Ecto neural progenitor cell (in vitro differentiated cells): Measurements from ENCODE around the gene LRP1B.

Experiments
- DNase-seq: peaks from one replicate; pipeline ENCODE4 v3.0.0-alpha.2; 2018; ENCODE audit warnings: low spot score

LRP1B gene

DNA sequence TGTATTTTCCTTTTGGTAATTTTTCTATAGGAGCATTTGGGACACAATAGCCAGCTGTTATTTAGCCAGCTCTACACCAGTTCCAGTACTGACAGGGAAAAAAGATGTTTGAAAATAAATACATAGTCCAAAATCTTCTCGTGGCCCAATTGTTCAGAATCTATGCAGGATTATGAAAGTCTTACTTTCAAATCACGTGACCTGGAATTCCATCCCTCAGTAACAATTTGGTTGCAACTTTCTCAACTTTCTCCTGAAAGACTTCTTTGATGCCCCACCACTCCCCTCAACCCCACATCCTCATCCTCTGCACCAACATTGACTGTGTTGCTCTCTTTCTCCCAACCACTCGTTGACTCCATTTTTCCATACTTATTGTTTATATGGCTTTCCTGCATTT is 539.0 kb downstream of the LRP1B start:
- DNase-seq = no peak

DNA sequence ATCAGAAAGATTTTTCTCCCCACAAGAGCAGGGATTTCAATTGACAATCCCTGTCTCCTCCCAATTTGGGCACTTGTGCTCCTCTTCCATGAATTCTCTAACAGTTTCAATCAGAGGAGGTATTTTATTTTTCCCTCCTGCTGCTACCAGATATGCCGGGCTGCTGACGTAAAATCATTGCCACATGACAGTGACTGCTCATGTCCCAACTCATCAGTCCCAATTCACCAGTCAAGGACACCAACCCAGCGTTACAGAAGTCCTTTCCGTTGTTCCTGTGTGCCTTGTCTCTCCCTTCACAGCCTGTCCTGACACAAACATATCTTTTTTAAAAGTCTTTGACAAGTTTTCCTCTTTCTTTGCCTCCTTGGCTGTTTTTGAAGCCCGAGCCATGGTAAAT is 540.2 kb downstream of the LRP1B start:
- no peak for DNase-seq

DNA sequence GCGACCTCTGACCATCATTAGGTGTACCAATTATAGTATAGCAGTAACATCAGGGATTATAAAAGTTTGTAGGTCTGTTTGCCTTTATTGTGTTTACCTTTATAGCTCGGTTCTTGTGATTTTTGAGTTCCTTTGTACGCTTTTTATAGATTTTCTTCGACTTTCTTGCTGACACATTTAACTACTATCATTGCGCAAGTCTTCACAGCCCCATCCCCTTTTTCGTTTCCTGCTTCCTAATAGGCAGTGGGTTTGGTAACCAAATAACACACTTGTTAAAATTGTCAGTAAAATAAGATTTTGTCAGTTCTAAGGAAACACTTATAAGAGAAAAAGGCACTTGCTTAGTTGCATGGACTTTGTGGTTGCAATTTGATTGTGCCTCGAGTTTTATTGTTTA is 541.5 kb downstream of the LRP1B start:
- no peak for DNase-seq

DNA sequence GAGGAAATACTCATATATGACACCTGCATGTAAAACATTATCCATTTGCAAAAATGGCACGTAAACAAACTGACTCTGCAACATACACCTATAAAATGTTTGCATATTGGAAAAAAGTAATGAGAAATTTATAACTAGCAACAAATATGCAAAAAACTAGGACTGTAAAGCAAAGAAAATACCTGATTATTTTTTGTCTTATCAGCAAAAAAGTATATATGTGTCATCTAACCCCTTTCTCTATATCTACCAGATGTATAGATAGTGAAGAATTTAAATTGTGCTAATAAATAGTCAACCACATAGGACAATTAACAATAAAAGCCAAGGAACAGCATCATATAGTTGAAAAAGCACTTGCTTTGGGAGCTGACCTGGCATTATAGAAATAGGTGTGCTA is 543.8 kb downstream of the LRP1B start:
- DNase-seq = no peak

DNA sequence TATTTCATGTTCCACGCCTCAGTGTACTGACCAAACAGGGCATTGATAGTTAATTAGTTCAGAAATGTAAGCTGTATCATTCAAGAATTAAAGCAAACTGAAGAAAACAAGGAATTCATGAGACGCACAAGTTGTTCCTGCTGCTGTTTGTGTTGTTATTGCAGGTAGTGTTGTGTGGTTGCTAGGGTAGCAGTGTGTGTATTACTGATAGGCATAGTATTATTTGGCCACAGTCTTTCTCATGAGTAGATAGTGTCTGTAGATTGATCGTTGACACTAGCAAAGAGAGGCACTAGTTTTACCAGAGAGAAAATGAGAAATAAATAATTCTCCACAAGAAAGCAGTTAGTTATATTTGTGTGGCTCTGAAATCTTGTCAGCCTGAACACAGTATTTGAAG is 548.6 kb downstream of the LRP1B start:
- no peak for DNase-seq

DNA sequence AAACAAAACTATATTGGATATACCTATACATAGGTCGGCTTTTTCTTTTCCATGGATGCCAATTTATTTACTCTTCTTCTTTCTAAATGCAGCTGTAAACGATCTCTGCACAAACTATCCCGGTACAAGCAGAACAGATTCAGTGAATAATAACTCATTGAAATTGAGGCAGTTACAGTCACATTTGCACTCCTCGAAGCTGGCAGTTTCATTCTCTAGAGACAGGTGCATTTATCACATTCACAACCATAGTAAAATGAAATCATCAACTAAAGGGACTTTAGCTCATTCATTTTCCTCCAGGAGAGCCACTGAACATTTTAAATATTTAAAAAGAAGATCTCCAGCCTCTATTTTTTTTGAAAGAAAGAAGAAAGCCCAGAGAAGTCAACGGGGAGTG is 551.7 kb downstream of the LRP1B start:
- DNase-seq = no peak

DNA sequence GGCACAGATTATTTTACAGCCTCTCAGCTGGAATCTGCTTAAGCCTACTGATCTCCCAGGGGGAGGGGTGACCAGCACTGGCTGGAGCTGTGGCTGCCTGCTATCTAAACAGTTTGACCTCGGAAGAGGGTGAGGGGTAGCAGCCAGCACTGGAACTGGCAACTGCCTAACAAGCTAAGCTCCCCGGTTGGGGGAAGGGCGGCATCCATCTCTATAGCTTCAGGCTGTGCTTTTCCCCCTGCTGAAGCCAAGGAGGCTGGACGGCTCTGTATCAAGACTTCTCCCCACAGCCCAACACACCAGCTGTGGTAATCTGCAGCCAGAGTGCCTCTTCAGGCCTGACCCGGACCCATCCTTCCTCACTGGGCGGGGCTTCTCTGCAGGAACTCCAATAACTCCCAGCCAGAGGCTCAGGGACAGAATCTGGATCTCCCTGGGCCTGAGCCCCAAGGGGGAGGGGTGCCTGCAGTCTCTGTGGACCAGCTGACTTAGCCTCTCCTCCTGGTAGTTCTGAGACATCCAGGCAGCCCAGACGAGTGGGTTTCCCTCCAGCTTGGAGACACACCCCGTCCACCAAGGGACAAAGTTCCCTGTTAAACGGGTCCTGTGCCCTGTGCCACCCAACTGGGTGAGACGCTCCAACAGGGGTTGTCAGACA is 560.2 kb downstream of the LRP1B start:
- DNase-seq = peak; percentile 61

DNA sequence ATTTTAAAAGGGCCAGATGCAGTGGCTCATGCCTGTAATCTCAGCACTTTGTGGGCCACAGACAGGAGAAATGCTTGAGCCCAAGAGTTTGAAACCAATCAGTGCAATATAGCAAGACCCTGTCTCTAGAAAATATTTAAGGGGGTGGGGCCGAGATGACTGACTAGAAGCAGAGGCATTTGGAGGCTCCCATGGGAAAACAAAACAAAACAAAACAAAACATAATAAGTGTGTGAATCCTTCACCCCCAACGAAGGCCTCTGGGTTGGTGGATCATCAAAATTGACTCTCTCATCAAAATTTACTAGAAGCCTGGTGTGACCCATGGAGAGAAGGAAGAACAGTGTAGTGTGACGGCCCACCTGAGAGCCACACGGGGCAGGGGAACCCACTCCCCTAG is 560.9 kb downstream of the LRP1B start:
- DNase-seq = no peak

DNA sequence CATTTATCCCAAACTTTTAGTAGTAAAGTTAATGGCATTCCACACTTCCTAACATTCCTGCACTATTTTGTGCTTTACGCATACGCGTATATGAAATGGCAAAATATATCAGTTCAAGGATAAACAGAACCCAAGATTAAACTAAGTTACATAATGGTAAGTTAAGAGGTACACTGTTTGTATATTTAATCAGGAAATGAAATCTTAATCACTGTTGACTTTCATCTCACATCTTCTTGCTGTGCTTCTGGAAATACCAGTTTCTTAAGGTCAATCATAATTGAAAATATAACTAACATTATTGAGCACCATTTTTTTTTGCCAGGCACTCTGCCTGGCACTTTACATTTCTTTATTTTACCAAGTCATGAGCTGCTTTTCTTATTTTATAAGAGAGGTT is 565.2 kb downstream of the LRP1B start:
- DNase-seq = no peak

DNA sequence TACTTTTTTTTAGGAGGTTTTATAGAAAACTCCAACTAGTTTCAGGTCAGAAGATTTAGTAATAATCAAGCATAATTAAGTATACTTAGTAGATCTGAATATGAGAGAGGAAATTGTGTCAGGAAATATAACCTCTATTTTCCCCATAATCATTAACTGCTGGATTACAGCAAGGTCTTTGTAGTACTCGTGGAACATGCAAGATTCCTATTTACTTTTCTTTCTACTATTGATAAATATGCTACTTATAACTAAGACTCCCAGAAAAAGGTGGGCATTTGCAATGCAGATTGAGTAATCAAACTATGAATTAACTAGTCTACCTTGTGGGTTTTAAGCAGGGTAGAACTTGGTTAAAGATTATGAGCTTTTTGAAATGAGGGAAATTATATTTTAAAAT is 570.1 kb downstream of the LRP1B start:
- DNase-seq = no peak

DNA sequence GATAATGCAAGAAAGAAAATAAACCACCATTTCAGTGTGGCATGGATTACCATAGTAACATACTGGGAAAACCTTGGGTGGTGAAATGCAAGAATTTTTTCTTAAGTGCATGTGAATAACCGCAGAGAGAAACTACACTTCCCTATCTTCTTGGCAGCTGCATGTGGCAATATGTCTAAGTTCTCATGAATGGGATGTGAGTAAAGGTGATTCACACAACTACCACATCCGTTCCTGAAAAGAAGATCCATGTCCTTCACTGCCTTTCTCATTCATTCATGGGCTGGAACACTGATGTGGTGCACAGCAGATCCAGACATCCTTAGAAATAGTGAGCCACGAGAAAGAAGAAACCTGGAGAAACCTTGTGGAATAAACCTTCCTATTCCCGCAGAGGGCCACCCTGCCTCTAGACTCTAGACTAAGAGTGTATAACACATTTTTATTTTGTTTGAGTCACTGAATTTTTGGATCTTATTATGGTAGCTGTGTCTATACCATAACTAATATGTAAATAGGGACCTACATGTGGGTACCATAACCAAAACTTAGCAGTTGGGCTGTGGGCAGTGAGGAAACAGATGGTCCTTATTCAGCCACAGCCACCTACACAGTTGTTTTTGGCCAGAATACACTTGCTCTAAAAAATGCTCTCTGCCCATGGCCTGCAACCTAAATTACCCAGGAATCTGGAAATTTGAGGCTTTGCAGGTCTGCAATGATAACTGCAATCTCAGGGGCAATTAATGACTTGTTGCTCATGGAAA is 573.3 kb downstream of the LRP1B start:
- no peak for DNase-seq

DNA sequence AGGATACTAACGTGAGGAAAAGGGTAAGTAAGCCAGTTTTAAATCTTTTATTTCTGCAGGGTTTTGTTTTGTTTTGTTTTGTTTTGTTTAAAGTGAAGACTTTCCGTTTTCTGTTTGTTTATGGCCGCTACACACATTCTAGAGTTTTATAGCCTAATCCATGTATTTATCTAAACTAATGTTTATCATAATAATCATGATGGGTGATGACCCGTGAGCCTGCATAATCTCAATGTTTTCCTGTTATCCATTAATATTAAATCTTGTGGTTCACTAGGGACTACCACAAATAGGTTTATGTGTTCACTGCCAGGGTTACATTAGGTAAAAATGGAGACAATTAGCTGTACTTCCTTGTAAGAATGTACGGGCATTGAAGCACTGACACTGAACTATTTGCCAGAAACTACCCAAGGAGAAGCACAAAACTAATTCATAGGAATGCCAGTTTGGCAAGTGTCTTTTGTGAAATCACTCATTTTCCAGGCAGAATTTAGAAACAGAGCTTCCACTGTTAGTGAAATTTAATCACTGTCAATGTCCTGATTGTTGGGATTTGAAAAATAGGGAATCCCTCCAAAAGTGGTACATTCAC is 574.8 kb downstream of the LRP1B start:
- DNase-seq = no peak

DNA sequence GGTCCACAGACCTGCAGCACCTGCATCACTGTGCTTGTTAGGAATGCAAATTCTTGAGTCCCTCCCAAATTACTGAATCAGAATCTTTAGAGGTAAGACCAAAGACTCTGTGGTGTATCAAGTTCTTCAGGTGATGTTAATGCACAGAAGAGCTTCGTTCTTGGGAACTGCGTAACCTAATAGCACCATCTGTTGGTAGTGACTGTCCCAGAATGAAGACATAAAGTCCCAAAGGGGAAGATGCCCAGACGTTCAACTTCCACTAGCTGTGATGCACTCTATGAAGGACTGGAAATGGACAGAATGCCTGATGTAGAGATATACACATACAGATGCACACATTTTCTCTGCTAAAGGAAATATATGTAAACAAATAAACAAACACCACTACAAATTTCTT is 576.0 kb downstream of the LRP1B start:
- peak; percentile 44 for DNase-seq

DNA sequence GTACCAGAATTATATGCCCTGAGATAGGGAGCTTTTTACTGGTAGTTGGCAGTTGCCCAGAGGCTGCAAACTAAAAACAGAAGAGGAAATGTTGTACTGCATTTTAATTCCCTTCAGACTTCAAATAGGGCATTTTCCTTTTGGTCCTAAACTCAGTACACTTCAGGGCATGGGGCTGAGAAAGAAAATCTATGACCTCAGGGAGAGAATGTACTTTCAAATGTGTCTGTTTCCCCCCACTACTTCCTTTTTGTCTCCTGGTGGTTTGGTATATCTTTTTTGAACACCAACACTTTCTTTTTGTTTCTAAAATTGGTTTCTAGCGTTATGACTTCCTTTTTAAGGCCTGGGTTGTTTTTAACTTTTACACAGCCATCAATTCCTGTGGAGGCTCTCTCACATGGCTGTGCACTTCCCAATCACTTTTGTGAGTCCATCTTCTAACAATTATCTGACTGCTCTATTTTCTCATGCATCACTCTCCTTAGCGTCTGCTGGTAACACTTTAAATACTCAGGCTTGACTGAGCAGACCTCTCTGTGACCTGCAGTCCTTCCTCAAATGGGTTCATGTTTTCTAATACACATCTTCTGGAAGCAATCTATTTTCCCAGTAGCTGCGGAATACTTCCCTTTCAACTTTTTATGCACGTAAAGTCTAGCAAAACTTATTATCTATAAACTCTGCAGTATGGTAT is 596.0 kb downstream of the LRP1B start:
- DNase-seq = no peak

DNA sequence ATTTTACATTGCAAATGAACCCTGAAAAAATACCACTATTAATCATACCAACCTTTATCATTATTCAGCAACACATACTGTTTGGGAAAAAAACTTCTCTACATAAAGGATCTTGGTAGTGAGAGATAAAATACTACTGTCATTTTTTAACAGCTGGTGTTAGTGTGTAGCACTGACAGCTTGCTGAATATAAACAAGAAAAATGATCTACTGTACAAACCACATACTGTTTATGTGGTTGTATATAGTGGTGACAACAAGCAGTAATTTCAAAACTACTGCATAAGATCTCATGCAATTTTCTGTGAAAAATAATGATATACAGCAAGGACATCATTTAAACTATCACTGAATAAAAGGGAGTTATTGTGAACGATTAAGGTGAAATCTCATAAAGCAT is 601.2 kb downstream of the LRP1B start:
- no peak for DNase-seq

DNA sequence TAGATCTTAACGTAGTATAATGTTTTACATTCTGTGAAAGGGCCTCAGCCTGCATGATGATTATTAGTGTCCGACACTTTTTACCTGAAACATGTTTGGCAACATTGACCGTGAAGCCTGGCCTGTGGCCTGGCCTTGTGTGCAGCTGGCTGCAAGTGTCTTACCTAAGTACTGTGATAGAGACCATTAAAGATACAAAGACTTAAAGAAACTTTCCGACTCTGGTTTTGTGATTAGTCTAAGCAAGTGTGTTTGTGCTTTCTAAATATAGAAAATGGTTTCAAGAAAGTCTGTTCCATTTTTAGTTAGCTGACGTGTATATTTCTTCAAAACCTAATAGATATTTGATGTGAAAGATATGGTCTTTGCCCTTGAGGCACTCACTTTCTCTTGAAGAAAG is 601.8 kb downstream of the LRP1B start:
- DNase-seq = no peak

DNA sequence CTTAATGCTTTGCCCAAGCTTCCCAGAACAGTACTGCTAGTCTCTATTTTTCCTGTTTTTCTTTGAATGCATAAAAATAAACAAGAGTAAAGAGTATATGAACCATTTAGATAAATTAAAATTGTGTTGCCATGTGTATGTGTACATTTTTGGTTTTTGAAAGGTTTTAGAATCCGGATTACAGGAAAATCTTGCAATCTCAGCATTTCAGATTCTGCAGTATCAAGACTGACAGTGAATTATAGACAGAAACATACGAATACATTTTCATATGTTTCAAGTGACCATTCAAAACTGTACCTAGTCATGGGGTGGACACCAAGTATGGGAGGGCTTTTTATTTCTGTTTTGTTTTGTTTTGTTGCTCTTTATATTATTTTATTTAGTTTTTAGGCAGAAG is 604.1 kb downstream of the LRP1B start:
- DNase-seq = no peak

DNA sequence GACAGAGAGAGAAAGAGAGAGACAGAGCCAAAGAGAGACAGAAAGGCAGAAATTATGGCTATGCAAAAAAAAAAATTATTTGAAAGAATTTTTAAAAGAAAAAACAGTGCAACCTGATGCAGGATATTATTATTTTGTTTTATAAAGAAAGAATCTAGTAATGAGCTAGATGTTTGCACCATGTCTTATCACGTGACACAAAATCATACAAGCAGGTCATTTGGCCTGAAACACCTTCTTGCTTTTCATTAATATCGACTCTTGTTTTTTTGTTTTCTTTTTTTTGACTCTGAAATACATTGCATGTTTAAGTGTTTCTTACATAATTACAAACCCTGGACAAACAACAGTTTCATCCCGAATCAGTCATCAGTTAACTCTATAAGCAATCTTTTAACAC is 606.0 kb downstream of the LRP1B start:
- DNase-seq = no peak

DNA sequence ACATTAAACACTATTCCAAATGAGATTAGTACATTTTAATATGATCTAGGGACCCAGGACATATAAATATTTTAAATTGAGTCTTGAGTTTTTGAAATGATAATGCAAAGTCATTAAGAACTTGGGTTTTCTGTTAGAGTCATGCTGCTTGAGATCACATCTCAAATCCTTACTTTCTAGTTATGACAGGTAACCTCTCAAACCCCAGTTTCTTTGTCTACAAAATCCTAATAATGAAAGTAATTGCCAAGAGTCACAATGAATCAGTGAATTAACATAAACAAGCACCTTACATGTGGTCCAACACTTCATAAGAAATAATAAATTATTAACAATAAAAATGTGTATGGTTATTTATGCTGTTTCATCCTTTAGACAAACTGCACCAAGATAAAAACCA is 607.6 kb downstream of the LRP1B start:
- DNase-seq = no peak

DNA sequence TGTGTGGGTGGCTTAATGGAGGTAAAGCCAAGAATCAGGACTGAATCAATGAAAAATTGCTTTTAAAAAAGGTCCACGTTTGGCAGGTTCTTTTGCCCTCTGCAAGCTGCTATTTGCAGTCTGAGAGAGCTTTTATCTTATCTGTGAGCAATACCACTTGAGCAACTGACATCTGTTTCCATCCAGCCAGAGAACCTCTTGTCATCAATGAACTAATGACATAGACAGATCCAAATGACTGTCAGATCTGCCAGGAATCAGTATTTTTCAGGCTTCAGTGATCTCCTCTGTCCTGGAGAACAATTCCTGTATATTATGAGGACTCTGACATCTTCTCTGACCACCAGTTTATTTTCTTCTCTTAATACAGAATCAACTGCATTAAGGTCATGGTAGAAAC is 608.1 kb downstream of the LRP1B start:
- no peak for DNase-seq

DNA sequence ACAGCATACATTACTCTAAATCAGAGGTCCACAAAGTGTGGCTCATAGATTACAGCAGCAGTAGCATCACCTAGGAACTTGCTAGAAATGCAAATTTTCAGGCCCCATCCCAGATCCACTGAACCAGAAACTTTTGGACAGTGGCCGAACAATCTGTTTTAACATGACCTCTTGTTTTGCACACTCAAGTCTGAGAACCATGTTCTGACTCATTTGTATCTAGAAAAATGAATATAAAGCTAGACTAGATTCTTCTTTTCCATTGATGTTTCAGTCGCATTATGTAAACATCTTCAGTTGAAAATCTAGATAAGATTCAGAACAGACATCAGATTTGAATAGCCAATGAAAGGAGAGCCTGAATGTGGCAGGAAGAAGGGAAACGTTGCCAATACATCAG is 608.8 kb downstream of the LRP1B start:
- DNase-seq = no peak

DNA sequence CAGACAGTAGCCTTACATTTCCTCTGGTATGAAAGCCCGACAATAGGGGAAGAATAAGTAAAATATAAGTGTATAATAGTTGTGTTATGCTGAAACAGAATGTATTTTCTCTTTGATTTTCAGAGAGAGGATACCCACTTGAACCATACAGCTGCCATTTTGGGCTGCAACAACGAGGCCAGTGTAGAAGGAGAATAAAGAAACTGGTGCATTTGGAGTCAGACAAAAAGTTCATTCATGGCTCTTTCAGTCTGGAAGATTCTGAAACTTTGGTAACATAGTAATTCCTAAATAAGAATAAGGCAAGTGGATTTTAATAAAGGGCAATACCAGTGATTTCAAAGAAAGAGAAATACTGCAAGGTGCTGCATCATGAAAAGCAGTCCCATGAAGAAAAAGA is 610.9 kb downstream of the LRP1B start:
- DNase-seq = no peak

DNA sequence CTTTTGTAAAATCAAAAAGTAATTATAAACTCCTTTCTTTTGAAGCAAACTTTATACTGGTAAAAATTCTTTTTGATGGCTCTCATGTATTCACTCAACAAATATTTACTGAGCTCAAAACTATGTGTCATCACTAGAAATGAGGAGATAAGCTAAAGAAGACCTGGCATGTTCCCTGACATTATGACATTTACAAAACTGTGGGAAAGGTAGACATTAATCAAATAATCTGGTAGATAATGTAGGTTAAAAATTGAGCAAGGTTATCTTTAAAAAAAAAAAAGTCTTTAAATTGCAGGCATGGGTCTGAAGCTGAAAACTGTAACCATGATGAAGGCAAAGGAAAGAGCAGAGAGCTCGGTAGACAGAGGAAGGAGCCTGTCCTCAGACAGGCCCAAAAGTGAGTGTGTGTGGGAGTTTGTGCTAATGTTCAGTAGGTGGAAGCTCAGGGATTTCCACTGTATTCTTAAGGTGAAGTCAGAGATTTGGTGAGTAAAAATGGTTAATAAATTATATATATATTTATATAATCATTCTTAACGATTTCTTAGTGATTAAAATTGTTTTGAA is 612.9 kb downstream of the LRP1B start:
- DNase-seq = no peak
